Measurements from ENCODE around the gene B4GALT2.

B4GALT2 gene

GRCh38 chr1:43978551-43979260 is at the start of gene B4GALT2:
Gene B4GALT2, plus strand, starts transcription at chr1:43979210. Its CDS starts 1,951 bp downstream, at chr1:43981161.
- peak within 1 kb of the TSS; percentile 64 for H3K4me3 ChIP-seq (ENCODE audit: low read depth, low read length)

GRCh38 chr1:43930168-43930948 is 48.7 kb upstream of the B4GALT2 start:
- no peak overlapping the region for H3K4me3 ChIP-seq (ENCODE audit: low read depth, low read length)

- no peak overlapping the region for H3K4me3 ChIP-seq (ENCODE audit: low read depth, low read length)
Observed at GRCh38 chr1:43930949-43931275, 48.1 kb upstream of the B4GALT2 start.

- no peak overlapping the region for H3K4me3 ChIP-seq (ENCODE audit: low read depth, low read length)
Observed at GRCh38 chr1:43931711-43932660, 47.0 kb upstream of the B4GALT2 start.

GRCh38 chr1:43932786-43933385 is 46.1 kb upstream of the B4GALT2 start:
- H3K4me3 ChIP-seq (ENCODE audit: low read depth, low read length) = peak overlapping the region; percentile 55

- peak within 1 kb of the TSS; percentile 55 for H3K4me3 ChIP-seq (ENCODE audit: low read depth, low read length)
Observed at GRCh38 chr1:43933386-43934100, 45.5 kb upstream of the B4GALT2 start, which contains the start of gene ARTN. Gene ARTN, plus strand, starts transcription at chr1:43933801. Its CDS starts 1,856 bp downstream, at chr1:43935657.

- H3K4me3 ChIP-seq (ENCODE audit: low read depth, low read length) = peak overlapping the region; percentile 55
Observed at GRCh38 chr1:43934101-43934985, 44.7 kb upstream of the B4GALT2 start.

GRCh38 chr1:43934986-43935324 is 44.1 kb upstream of the B4GALT2 start:
- H3K4me3 ChIP-seq (ENCODE audit: low read depth, low read length) = no peak overlapping the region

GRCh38 chr1:43935711-43936427 is 43.1 kb upstream of the B4GALT2 start:
- H3K4me3 ChIP-seq (ENCODE audit: low read depth, low read length) = peak overlapping the region; percentile 28

- H3K4me3 ChIP-seq (ENCODE audit: low read depth, low read length) = peak overlapping the region; percentile 33
Observed at GRCh38 chr1:43936431-43937151, 42.4 kb upstream of the B4GALT2 start.

- no peak overlapping the region for H3K4me3 ChIP-seq (ENCODE audit: low read depth, low read length)
Observed at GRCh38 chr1:43937179-43937865, 41.7 kb upstream of the B4GALT2 start.

GRCh38 chr1:43938383-43938782 is 40.6 kb upstream of the B4GALT2 start:
- no peak overlapping the region for H3K4me3 ChIP-seq (ENCODE audit: low read depth, low read length)

- H3K4me3 ChIP-seq (ENCODE audit: low read depth, low read length) = no peak overlapping the region
Observed at GRCh38 chr1:43938892-43939587, 40.0 kb upstream of the B4GALT2 start.

GRCh38 chr1:43942411-43942810 is 36.6 kb upstream of the B4GALT2 start:
- no peak overlapping the region for H3K4me3 ChIP-seq (ENCODE audit: low read depth, low read length)

GRCh38 chr1:43944860-43945259 is 34.1 kb upstream of the B4GALT2 start:
- H3K4me3 ChIP-seq (ENCODE audit: low read depth, low read length) = no peak overlapping the region

- H3K4me3 ChIP-seq (ENCODE audit: low read depth, low read length) = peak overlapping the region; percentile 47
Observed at GRCh38 chr1:43945674-43946235, 33.3 kb upstream of the B4GALT2 start.

Measured in iPS-11a (cell line).